GM12872 (cell line): ENCODE data around the gene GPR55.

Experiments used
- TF ChIP-seq, protein P1 (sequence below): IDR thresholded peaks from 3 replicates; pipeline ENCODE4 v1.5.1; 2011; ENCODE audit warnings: low read depth, mild to moderate bottlenecking, low read length, moderate library complexity; ENCODE audit not compliant: insufficient read depth

GPR55 gene

DNA sequence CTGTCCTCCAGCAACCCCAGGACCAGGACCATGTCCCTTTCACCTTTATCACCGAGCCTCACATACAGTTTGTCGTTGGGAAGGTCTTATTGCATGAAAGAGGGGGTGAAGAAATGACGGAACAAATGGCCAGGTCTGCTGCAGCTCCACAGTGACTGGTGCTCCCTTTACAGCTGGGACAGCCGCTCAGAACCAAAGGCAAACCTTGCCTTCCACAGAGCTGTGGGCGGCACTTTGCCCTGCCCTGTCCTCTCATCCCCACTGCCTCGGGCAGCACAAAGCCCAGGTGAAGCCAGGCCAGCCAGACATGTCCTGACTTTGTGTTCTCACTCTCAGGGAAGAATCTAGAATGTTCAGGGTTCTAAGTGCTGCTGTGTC lies 961 bp downstream of the GPR55 start:
- TF ChIP-seq, protein P1, sequence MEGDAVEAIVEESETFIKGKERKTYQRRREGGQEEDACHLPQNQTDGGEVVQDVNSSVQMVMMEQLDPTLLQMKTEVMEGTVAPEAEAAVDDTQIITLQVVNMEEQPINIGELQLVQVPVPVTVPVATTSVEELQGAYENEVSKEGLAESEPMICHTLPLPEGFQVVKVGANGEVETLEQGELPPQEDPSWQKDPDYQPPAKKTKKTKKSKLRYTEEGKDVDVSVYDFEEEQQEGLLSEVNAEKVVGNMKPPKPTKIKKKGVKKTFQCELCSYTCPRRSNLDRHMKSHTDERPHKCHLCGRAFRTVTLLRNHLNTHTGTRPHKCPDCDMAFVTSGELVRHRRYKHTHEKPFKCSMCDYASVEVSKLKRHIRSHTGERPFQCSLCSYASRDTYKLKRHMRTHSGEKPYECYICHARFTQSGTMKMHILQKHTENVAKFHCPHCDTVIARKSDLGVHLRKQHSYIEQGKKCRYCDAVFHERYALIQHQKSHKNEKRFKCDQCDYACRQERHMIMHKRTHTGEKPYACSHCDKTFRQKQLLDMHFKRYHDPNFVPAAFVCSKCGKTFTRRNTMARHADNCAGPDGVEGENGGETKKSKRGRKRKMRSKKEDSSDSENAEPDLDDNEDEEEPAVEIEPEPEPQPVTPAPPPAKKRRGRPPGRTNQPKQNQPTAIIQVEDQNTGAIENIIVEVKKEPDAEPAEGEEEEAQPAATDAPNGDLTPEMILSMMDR = no peak

DNA sequence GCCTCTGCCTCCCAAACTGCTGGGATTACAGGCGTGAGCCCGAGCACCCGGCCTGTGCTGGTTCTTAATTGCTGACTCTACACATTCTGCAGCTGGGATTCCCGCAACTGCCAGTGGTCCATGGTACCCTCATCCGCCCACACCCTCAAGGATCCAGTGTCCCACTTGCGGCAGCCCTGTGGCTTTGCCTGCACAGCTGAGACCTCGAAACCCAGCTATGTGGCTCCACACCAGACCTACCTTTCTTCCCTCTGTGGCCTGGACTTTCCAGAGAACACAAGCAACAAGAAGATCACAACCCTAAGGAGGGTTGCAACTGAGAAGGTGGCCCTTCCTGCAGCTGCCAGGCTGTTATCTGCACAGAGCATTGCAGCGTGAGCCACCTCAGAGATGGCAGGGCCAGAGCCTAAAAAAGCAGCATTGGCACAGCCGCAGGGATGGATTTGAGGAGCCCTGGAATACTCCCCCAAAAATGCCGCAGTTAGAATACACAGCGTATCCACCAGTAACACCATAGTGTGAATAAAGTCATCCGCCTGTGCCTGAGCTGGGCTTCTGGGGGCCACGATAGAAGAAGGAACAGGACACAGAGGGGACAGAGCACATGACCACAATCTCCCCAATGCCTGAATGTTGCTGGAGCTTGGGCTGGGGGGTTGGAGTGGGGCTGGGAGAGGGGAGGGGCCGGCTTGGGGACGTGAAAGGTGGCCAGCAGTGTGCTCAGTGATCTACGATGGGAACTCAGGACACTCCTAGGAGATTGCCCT lies 1.9 kb downstream of the GPR55 start:
- TF ChIP-seq, protein P1 = no peak

DNA sequence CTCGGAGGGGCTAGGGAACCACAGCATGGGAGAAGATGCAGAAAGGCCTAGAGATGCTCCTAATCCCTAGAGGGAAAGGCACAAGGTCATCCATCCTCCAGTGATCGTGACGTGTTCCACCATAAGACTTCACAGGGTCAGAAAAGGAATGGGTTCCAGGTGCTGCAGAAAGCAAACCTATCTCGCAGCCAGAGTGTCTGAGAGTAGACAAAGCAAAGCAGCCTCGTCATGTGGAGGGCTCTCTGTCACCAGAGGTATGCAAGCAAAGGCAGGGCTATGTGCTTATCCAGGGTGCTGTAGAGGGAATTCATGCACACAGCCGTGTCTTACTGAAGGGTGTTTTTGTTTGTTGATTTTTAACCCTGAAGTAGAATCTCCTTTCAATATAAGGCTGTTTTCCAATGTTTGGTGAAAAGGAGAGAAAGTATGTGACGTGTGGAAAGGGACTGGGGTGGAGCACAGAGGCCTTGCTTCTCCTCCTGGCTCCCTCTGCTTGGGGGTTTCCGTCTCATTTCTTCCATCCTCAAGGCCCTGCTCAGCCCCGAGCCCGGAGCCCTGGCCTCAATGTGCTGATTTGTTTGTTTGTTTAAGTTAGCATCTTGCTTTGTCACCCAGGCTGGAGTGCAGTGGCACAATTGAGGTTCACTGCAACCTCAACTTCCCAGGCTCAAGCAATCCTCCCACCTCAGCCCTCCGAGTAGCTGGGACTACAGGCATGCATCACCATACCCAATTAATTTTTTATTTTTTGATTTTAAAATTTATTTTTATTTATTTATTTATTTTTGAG lies 3.0 kb downstream of the GPR55 start:
- TF ChIP-seq, protein P1 = no peak

DNA sequence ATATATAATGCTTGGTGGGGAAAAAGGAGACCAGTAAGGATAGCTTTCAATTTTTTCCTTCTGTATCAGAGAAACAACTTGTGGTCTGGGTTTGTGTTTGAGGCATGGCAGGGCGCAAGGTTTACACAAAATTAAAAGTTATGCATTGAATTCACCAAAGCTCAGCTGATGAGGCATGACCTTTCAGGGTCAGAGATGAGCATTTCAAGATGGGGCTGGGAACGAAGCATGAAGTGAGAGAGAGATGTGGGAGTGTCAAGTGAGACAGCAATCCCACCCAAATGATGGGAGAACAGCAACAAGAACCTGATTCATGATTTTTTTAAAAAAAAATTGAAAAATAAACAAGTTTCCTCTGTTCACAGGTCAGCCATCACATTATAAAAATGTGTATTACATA lies 4.9 kb downstream of the GPR55 start:
- TF ChIP-seq, protein P1 = no peak

DNA sequence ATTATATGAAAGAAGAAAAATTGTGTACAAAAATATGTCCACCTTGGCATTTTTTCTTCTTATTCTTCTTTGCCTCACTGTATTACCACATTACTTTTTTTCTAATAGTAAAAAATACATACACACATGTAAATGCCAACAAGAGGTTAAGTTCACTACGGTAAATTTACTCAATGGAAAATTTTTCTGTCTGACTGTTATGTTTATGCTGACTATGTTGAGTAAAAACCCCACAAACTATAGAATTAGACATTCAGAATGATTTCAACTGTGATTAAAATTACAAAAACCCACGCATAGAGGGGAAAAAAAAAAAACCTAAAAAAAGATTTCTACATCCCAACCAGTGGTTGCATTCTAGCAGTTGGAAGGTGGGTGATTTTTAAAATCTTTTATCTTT lies 5.4 kb downstream of the GPR55 start:
- TF ChIP-seq, protein P1 = no peak

DNA sequence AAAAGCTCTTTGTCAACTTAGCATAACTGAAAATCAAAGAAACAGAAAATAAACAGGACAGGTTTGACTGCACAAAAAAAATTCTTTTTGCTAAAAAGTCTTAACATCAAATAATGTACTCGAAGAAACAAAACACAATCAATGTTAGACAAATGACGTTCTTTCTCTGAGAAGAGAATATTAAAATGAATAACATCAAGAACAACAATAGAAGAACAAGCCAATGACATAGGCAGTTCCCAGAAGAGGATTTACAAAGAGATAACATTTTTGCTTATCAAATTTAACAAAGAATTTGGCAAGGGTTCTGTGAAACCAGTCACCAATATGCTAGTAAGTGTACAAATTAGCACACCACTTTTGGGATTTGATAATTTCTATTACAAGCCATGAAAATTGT lies 5.8 kb downstream of the GPR55 start:
- TF ChIP-seq, protein P1 = no peak

DNA sequence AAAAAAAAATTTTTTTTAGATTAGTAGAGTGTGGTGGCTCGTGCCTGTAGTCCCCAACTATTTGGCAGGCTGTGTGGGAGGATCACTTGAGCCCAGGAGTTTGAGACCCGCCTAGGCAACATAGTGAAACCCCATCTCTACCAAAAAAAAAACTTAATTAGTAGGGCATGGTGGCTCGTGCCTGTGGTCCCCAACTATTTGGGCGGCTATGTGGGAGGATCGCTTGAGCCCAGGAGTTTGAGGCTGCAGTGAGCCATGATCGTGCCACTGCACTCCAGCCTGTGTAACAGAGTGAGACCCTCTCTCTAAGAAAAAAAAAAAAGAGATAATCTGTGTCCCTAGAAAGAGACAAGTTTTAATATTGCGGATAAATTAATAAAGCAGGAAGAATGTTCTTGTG lies 8.8 kb downstream of the GPR55 start:
- TF ChIP-seq, protein P1 = no peak
